Measurements from ENCODE around the gene MSH3.

GRCh38 chr5:80797428-80798024 is 143.1 kb downstream of the MSH3 start:
- TF ChIP-seq TAF1 (IDR thresholded peaks at IDR 0.05; ENCODE audit: low read depth): no peak
- no peak for TF ChIP-seq REST (IDR thresholded peaks at IDR 0.05; ENCODE audit: low read depth)
